Pons (tissue), 1 donor: ENCODE data around the gene KLHDC7B.

Experiments used
- DNase-seq: peaks from one replicate; pipeline ENCODE4 v3.0.0-alpha.2; 2016; ENCODE audit warnings: low spot score

Gene KLHDC7B

DNA sequence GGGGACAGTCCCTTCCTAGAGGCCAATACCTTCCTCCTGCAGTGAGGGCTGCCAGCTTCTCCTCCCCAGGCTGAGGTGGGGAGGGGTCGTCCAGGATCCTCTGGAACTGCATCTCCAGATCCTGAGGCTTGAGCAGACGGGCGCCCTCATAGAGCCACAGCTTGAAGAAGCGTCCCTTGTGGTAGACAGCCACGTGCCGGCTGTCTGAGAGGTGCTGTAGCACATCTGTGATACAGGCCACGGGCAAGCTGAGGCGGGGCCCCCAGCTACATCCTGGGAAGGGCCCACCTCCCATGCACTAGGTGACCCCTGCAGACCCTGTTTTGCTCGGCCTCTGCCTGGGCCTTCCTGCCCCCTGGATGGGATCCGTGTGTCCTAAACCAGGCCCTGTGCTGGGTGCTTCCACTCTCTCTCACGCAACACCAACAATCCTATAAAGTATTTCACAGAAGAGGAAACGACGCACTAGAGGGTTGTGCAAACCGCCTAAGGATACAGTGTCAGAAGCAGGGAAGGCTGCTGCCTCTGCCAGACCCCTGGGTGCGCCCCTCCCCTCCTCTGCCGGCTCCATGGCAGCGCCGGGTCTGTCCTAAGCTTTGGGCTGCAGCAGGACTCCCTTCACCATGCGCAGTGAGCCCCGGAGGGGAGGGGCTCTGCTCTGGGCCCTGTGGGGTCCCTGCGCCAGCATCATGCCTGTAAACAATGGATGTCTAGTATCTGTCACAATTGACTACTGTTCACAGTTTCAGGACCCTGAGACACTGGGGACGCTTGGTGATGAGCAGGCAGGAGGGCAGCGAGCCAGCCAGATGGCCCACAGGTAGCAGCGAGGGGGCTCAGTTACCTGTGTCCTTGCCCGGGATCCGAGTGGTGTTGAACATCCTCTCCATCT lies 28.0 kb downstream of the KLHDC7B start:
- DNase-seq: no peak

DNA sequence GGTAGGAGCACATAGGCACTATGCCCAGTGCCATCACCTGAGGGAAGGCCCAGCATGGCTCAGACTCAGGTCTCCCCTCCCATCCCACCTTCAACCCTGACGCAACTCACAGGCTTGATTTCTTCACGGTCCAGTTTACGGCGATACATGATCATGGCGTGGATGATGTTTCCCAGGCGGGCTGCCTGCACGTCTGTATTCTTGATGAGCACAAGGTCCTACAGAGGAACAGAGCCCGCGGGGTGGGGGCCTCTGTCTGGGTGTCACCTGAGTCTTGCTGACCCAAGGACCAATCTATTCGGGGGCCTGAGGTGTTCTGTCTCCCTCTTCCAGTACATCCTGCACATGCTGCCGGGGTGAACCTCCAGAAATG lies 28.7 kb downstream of the KLHDC7B start:
- no peak for DNase-seq

DNA sequence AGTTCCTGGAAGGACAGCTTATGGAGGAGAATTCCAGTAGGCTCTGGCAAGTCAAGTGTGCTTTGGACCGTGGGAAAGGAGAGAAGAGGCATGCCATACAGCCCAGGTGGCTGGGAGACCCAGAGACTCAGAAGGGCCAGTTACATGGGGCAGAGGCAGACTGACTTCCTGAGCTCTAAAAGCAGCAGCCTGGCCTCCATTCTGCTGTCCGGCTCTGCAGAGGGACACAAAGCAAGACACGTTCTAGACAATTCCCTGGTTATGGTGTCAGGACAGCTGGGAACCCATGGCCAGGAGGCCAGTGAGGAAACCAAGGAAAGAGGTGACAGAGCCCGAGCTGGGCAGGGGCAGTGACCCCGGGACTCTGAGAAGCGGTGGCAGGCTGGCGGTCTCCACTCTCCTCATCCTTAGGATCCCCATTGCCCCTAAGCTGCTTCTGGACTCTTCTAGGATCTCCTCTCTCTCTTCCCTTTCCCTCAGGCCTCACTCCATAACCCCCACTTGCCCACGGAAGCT lies 29.8 kb downstream of the KLHDC7B start:
- no peak for DNase-seq

DNA sequence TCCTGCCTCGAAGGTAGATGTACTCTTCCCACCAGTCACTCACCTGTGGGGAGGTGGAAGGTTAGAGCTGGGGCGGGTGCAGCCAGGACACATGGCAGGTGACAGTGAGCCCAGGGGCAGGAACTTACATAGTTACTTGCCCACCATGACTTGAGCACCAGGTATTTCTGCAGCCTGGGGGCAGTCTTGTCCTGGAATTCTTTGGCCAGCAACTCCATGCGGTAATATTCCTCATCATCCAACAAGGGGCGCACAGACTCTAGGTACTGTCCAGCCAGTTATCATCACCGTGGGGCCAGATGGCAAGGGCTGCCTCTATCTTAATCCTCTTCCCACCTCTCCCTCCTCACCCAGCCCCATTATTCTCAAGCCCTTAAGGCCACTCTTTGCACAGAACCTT lies 30.4 kb downstream of the KLHDC7B start:
- DNase-seq: no peak

DNA sequence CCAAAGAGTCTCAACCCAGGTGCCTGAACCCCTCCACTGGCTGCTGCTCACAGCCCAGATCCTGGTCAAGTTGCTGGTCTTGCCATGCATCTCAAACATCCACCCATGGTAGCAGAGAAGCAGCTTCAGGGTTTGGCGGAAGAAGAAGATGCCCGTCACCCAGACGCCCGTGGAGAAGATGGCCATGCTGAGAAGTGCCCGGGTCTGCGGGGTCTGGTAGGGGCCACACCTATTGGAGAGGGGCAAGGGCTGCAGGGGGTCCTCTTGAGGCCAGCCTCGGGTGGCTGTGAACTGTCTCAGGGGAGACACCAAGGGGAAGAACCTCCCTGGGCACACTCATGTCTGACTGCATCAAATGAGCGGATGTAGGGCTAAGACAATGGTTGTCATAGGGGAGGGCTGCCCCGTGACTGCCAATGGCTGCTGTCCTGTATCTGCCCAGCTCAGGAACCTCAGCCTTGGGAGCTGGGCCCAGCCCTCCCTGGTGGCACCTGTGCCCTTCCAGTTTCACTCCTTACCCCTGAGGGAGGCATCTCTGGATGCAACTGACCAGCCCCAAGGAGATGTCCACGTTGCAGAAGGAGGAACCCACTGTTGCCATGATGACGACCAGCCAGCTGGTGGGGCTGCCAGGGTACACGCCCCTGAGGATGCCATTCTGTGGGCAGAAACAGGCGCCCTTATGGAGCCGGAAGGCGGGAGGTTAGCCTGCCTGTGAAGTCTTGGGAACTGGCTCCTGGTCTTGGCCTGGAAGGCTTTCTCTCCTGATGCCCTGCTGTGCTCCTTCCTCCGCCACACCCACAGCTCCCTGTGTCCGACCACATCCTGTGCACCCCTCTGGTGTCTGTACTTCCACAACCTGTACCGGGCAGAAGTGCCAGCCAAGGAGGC lies 31.4 kb downstream of the KLHDC7B start:
- DNase-seq: no peak

DNA sequence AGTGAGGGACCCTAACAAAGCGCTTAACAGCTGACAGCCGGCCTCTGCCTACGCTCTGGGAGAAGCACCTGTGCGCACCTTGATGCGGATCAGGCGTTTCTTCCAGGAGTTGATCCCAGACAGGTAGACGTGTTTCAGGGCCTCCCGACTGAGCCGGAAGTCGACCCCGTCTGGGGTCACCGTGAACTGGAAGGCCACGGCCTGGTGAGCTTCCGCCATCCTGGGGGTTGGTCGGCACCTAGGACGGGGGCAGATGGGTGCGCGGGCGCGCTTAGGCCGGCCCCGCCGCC lies 31.9 kb downstream of the KLHDC7B start:
- DNase-seq: no peak

DNA sequence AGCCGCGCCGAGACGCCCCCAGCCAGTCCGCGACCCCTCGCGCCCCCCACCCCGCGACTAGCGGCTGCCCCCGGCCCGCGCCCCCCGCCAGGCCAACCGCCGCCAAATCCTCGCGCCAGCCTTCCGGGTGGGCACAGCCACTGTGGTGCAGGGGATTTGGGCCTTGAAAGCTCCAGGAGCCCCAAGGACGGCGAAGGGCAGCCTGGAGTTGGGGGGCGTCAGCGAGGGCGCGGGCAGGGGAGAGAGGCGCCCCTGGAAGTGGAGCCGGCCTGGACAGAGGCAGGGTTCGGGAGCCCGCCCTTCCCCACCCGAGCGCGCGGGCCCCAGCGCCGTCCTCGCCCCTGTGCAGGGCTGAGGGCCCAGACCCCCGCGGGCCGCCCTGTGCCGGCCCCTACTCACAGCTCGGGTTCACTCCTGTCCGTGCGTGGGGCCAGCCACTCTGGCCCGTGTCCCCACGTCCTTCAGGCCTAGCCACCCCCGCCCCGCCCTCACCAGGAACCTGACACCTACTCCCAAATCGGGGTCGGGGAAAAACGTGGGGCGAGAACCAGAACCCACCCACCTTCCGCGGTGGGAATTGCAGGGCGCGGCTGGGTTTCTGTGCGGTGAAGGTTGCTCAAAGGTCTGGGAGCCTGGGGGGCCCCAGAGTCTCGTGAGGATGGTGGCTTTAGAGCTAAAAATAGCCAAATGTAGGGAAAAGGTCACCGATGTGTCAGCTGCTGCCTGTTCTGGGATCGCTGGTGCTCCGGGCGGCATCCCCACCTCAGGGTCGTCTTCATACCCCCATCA lies 32.5 kb downstream of the KLHDC7B start, which contains the start of gene CPT1B:
CPT1B (minus strand) TSS at position 441 of the 789 bp plus-strand sequence. CDS start 512 bp downstream, outside the sequence.
- DNase-seq: no peak

DNA sequence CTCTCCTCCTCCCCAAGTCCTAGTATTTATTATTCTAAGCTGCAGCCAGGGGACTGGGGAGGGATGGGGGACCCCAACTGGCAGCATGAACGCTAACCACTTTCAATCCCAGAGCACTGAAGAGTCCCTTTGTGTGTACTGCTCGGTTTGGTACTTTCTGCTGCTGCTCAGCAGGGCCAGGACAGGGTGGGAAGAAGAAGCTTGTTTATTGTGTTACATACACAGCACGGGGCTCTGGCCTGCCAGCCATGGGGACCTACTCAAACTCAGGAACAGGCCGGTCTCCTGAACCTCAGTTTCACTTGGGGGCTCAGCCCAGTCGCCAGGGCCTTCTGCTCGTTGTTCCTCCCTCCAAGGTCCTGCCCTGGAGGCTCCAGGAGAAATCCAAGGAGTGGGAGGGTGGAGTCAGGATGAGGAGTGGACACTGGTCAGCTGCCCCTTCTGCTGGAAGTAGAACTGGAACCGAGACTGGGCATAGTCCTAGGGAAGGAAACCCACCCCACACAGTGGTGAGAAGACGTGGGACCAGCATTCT lies 33.1 kb downstream of the KLHDC7B start:
- peak; percentile 55 for DNase-seq

DNA sequence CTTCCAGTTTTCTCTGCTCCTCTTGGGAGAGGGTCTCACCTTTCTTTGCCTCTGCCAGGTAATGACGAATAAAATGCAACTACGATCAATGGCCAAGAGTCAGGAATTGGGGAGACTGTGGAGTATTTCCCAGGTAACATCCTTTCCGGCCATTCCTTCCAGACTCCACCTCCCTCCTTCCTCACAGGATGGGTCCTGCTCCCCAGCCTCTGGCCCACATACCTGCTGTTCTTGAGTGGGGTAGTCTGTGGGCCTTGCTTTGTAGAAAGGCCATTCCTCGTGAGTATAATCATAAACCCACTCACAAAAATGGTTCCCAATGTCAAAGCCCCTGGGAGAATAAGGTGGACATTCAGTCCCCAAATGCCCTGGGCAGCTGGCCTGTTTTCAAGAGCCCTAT lies 34.1 kb downstream of the KLHDC7B start:
- no peak for DNase-seq

DNA sequence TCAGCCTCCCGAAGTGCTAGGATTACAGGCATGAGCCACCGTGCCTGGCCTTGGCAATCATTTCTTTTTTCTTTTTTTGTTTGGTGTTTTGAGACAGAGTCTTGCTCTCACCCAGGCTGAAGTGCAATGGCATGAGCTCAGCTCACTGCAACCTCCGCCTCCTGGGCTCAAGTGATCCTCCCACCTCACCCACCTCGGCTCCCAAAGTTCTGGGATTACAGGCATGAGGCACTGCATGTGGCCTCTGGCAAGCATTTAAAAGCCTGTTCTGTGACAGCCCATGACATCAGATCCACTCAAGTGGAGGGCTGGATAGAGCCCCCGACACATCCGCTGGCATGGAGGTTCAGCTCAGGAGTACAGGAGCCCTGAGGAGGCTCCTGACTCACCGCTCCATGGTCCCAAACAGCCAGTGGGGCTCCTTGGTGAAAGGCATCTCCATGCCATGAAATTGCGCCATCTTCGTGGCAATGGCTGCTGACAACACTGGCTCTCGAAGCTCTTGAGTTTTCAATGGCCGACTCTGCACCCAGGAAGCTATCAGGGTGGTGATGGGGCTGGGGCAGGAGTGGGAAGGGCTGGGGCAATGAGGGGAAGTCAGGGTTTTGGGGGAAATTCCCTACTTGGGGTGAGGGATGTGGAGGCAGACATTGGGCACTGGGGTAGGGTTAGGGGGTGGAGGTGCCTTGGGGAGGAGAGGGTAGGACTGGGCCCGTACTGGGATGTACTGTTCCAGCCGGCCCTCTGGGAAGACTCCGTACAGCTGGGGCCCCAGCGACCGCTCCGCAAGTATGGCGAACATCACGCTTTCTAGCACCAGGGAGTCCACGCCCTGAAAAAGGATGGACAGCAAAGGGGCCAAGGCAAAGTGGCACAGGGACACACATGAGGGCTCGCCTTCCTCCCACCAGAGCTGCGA lies 35.6 kb downstream of the KLHDC7B start:
- no peak for DNase-seq

DNA sequence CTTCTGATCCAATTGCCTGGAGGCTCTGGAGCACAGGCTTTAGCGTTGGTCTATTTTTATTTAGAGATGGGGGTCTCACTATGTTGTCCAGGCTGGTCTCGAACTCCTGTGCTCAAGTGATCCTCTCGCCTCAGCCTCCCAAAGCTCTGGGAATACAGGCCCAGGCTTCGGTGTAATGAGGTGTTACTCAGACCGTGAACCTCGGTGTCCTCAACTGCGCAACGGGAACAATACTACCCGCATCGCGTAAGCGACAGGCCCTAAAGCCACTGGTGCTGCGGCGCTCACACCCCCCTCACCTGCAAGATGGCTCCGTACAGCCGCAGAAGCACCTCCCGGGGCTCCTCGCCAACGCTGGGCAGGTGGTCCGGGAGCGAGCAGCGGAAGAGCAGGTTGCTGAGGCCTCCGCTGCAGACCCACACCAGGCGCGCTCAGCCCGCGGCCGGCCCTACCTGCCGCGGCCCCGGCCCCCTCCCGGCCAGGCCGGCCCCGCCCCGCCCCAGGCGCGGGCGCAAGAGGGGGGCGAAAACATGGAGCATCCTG lies 36.3 kb downstream of the KLHDC7B start:
- no peak for DNase-seq

DNA sequence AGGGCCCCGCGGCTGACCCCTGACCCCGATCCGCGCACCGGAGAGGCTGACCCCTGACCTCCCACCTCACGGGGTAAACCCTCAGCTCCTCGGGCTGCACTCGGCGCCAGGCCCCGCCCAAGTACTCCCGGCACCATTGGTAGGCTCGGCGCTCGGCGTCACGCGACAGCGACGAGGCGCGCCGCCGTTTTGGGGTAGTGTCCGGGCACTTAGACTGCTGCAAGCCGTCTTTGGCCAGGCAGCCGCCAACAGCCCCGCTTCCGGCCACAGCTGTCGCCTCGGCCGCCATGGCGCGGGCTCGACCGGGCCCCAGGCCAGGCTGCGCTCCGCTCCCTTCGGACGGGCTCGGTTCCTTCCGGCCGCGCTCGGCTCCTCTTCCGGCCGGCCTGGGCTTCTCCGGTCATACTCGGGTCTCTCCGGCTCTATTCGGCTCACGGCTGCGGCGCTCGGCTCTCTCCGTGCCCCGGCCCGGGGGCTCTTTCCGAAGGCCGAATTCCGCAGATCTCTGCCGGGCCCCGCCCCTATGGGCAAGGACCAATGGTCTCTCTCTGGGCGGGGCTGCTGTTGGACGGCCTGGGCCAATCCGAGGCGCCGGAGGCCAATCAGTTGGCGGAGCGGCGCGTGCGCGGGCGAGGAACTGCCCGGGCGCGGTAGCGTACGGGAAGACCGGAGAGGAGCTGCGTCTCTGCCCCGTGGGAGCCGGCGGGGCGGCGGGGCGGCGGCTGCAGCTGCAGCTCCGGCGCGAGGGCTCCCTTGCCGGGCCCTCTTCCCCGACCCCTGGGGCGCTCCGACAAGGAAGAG lies 37.0 kb downstream of the KLHDC7B start, which contains the start of gene CHKB:
CHKB (minus strand) TSS at position 357 of the 801 bp plus-strand sequence; CDS start at position 289, 68 bp downstream.
- DNase-seq: peak; percentile 98

DNA sequence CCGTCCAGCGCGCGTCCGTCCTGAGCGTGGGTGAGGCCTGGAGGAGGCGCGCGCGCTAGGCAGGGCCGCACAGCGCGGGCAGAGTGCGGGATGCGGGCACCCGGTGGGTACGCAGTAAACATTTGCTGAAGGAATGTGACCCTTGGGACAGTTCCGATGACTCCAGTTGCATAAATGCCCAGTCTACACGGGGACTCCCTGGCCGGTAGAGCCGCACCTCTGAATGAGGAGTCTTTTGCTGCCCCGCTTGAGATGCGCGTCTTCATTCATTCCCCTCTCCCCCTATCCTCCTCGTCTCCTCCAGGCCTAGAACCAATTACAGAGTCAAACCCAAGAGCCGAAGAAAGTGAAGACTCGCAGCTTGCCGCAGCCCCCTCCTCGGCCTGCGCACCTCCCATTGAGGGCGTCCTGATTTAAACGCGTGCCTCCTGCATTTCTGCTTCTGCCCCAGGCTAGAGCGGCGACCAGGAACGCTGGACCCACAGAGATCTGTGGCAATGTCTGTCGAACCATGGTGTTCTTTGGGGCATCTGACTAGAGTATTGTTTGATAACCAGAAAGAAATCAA lies 37.7 kb downstream of the KLHDC7B start:
- DNase-seq: peak; percentile 20

DNA sequence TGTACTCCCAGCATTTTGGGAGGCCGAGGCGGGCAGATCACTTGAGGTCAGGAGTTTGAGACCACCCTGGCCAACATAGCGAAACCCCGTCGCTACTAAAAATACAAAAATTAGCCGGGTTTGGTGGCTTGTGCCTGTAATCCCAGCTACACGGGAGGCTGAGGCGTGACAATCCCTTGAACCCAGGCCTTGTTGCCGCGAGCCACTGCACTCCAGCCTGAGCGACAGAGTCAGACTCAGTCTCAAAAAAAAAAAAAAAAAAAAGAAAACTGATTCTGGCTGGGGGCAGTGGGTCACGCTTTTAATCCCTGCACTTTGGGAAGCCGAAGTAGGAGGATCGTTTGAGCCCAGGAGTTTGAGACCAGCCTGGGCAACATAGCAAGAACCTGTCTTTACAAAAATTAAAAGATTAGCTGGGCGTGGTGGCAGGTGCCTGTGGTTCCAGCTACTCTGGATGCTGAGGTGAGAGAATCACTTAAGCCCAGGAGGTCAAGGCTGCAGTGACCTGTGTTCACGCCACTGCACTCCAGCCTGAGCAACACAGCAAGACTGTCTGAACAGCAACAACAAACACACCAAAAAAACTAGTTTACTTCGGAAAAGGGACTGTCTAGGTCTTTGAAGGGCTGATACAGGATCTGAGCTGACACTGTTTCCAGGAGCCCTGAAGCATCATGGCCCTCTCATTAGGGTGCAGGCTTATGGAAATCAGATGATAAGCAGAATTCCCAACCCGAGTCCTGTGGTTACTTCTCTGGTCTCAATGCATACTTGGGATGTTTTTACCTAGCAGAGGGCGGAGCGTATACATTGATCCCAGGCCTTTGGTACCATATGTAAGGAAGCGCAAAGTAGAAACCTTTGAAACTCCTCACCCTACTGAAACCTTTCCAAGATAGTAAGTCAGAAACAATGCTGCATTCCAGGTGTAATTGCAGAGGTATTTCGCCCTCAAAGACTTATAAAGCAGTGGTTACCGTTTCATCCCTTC lies 38.7 kb downstream of the KLHDC7B start:
- DNase-seq: no peak

DNA sequence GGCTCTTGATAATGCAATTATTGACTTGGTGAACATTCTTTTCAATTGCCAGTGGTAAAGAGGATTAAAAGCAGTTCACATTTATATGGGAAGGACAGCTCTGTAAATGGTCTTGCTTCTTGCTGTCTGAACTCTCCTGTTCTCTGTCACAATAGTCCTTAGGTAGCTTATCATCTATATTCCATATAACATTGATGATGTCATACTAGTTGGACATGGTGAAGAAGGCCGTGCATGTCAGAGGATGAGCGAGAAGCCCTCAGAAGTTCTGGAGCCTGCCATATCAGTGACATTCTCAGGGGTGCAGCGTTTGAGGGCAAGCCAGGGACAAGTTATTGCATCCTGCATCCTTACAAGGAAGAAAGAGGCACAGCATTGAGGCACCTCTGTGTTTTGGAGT lies 39.5 kb downstream of the KLHDC7B start:
- no peak for DNase-seq

DNA sequence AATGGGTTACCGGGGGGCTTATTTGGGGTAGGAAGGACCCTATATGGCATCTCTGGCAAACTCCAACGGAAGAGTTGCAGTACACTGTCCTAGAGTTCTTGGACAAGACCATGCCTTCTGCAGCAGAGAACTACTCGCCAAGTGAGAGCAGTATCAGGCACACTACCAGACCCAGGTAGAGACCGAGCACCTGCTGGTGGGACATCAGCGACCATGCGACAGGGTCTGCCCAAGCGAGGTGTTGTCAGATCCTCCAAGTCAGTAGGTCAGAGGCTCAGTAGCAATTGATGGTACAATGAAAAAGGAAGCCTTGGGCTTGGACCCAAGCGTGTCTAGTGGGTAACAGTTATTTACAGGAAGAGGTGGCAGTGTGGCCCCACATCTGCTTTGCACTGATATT lies 40.1 kb downstream of the KLHDC7B start:
- no peak for DNase-seq

DNA sequence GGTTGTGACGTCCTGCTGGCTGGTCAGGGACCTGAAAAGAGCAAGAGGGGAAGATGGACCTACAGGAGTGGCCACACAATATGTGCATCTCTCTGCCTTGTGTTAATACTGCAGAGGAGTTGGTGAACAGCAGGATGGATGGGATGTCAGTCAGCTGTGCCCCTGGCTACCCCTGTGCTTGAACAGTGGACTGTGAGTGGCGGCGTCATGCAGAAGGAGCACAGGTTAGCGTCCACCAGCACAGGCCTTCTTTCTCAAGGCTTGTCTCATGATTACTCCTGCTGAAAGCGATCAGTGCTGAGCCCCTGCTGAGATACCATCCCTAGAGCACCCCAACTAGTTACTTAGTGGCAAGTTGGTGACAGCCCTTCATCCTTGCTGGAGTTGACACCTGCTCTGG lies 40.7 kb downstream of the KLHDC7B start:
- no peak for DNase-seq

DNA sequence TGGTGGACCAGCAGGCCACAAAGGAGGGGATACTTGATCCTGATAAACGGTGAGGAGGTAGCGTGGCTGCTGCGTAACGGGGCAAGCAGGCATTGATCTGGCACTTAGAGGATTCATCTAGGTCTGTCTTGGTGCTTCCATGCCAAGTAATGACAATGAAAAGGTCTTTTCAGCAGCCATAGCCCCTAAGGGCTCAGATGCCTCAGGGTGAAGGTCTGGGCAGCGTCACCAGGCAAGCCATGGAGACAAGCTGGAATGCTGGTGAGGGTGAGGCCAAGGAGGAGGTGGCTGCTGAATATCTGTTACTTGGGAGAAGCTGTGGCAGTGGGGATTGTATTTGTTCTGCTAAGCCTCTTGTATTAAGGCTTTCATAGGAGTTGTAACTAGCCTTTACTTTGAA lies 41.7 kb downstream of the KLHDC7B start:
- DNase-seq: no peak
